RWPE2 (cell line): ENCODE results near the gene SMU1.

Source experiments
- ATAC-seq: fragments of 200-7000 bp; cut with Tn5 transposase; 3 replicates; pipeline ENCODE4 v1.9.1; 2021; ENCODE audit warnings: low read depth
- DNase-seq: peaks from one replicate; pipeline ENCODE4 v3.0.0-alpha.2; 2020; ENCODE audit warnings: low spot score
- H3K27ac ChIP-seq: fragments of 450-650 bp; 2 replicates; pipeline ENCODE4 v1.5.1; 2017; ENCODE audit warnings: mild to moderate bottlenecking; ENCODE audit not compliant: poor library complexity, severe bottlenecking
- H3K27me3 ChIP-seq: fragments of 250-450 bp; sonication (Bioruptor Pico); 2 replicates; pipeline ENCODE4 v1.5.1; 2021; ENCODE audit warnings: mild to moderate bottlenecking, moderate library complexity; ENCODE audit not compliant: insufficient read depth, poor library complexity, severe bottlenecking
- H3K36me3 ChIP-seq: fragments of 250-450 bp; sonication (Bioruptor Pico); 2 replicates; pipeline ENCODE4 v1.5.1; 2020; ENCODE audit warnings: low read depth, mild to moderate bottlenecking, moderate library complexity
- H3K4me1 ChIP-seq: fragments of 250-450 bp; sonication (Bioruptor Pico); 2 replicates; pipeline ENCODE4 v1.5.1; 2021; ENCODE audit warnings: mild to moderate bottlenecking, moderate library complexity; ENCODE audit not compliant: insufficient read depth, poor library complexity, severe bottlenecking
- H3K4me3 ChIP-seq: fragments of 250-450 bp; sonication (Bioruptor Pico); 2 replicates; pipeline ENCODE4 v1.5.1; 2021; ENCODE audit warnings: mild to moderate bottlenecking, moderate library complexity; ENCODE audit not compliant: severe bottlenecking
- H3K9me3 ChIP-seq: fragments of 250-450 bp; sonication (Bioruptor Pico); 2 replicates; pipeline ENCODE4 v1.5.1; 2021; ENCODE audit warnings: mild to moderate bottlenecking, moderate library complexity; ENCODE audit not compliant: severe bottlenecking
- CTCF ChIP-seq: fragments of 450-650 bp; IDR thresholded peaks from one replicate; pipeline ENCODE4 v1.5.1; 2017; ENCODE audit warnings: mild to moderate bottlenecking, moderate library complexity; ENCODE audit not compliant: poor library complexity, severe bottlenecking

The SMU1 gene

GRCh38 chr9:33123407-33124031, 47.0 kb upstream of the SMU1 start:
- Histone ChIP-seq H3K4me3 (no peak overlapping the region), H3K27me3 (no peaks in the 10 kb centered on the region), H3K36me3 (peaks cover 82% of the 10 kb centered on the region), H3K9me3 (no peaks in the 10 kb centered on the region), H3K4me1 (no peaks in the 10 kb centered on the region), H3K27ac (no peak overlapping the region)
- DNase-seq (no peak), ATAC-seq (no peak; the same call in 2 of the 3 replicates)
- no peak for TF ChIP-seq CTCF

GRCh38 chr9:33120620-33121019, 44.1 kb upstream of the SMU1 start:
- no peak for ATAC-seq
- Histone ChIP-seq H3K27me3 (no peaks in the 10 kb centered on the region), H3K27ac (no peak overlapping the region), H3K36me3 (peaks cover 78% of the 10 kb centered on the region), H3K4me1 (peaks cover 11% of the 10 kb centered on the region), H3K4me3 (no peak overlapping the region), H3K9me3 (no peaks in the 10 kb centered on the region)
- DNase-seq = no peak
- TF ChIP-seq CTCF = no peak

GRCh38 chr9:33117796-33118195, 41.3 kb upstream of the SMU1 start:
- Histone ChIP-seq H3K4me3 (no peak overlapping the region), H3K27me3 (no peaks in the 10 kb centered on the region), H3K4me1 (peaks cover 11% of the 10 kb centered on the region), H3K36me3 (peaks cover 85% of the 10 kb centered on the region), H3K27ac (peak overlapping the region; percentile 24), H3K9me3 (no peaks in the 10 kb centered on the region)
- ATAC-seq (no peak), DNase-seq (no peak)
- TF ChIP-seq CTCF = no peak

GRCh38 chr9:33117306-33117705, 40.8 kb upstream of the SMU1 start:
- ATAC-seq (no peak), DNase-seq (no peak)
- H3K9me3 ChIP-seq = no peaks in the 10 kb centered on the region
- H3K4me1 ChIP-seq = peaks cover 11% of the 10 kb centered on the region
- H3K27me3 ChIP-seq = no peaks in the 10 kb centered on the region
- peaks cover 90% of the 10 kb centered on the region for H3K36me3 ChIP-seq
- H3K27ac ChIP-seq = peak overlapping the region; percentile 24
- H3K4me3 ChIP-seq = no peak overlapping the region
- TF ChIP-seq CTCF = no peak

- peaks cover 11% of the 10 kb centered on the region for H3K4me1 ChIP-seq
- H3K27ac ChIP-seq = peak overlapping the region; percentile 24
- no peaks in the 10 kb centered on the region for H3K27me3 ChIP-seq
- ATAC-seq (no peak), DNase-seq (no peak)
- no peaks in the 10 kb centered on the region for H3K9me3 ChIP-seq
- H3K4me3 ChIP-seq = no peak overlapping the region
- no peak for TF ChIP-seq CTCF
- peaks cover 90% of the 10 kb centered on the region for H3K36me3 ChIP-seq
Observed at GRCh38 chr9:33116860-33117259, 40.4 kb upstream of the SMU1 start.
